ENCODE results near the gene ADARB2.
"Not testable (repeated sequence)": the region's sequence is repeated elsewhere in the genome, so short reads cannot be mapped to it uniquely, and the experiment has no call there.

Gene ADARB2

DNA sequence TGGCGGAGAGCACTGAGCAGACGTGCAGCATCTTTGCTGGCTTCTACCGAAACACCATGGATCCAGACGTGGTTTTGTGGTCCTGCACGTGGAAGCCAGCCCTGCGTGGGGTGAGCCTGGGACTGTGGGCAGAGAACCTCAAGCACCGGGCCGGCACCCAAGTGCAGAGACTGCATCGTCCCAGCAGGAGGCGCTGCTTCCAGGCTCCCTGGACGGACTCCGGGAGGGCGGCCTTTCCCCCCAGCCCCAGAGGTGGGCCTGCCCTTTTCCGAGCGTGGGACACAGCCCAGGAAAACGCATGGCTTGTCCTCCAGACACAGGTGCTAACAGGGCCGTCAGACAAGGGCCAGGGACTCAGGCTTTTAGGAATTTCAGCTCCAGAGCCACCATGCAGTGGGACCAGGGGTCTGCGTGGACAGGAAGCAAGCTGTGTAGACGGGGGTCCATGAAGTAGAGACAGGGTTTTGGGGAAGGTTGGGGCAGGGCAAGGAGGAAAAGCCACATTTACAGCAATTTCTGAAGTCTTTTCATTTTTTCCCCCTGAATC, 377.2 kb downstream of the ADARB2 start:
- DNase-seq, result no peak

DNA sequence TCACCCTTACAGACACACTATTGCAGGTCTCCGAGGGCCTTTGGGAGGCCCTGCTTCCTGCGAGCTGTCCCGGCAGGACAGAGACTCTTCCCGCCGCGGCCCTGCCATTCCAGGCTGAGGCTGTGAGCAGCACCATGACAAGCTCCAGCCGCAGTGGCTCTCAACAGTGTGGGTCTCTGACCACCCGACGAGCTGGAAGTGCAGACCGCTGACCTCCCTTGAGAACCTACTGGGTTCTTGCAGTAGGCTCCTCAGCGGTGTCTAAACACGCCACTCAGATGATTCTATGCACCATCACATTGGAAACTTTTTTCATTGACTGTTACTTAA, 377.7 kb downstream of the ADARB2 start:
- DNase-seq, result no peak

DNA sequence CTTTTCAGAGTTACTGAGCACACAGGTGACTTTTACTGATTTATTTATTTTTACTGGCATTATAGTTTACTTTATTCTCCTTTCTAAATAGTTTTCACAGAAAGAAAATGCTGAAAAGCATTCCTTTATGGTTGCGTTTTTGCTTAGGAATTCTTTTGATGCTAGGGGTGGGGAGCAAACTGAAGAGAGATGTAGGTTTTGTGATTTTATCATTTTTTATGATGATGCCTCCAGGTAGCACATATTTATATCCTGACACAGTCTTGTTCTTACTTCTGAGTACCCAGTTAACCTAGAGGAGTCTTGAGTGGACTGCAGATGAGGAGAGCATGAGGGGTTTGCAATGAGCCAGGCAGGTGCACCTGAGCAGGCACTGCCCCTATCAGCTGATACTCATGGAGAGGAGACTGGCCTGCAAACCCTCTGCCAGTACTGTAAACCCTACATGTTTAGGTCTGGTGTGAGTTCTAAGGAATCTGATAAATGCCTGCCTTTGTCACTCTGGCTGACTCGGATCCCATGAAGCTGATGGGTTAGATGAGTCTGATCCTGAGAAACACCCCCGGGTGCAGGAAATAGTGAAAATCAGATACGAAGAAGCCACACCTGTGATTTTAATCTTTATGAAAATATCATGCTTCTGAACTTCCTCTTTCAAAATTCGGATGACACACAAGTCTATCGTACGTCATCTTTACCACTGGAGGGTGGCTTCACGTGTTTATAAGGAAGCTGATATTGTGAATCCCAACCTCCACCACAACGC, 378.3 kb downstream of the ADARB2 start:
- DNase-seq, result no peak

DNA sequence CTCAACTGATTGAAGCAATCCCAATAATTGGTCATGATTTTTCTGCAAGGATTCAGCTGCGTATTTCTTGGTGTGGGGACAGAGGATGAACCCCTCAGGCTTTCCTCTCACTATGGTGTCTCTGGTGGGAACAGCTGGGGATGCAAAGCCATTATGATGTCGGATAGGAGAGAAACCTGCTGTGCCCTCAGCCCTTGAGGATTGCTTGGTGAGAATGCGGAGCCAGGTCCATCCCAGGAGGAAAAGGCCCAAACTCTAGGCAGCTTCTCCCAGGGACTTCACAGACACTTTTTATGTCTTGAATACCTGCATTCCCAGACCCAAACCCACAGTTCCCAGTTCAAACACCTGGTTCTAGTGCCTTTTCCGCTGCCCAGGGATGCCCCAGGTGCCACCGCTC, 379.2 kb downstream of the ADARB2 start:
- no peak for DNase-seq

DNA sequence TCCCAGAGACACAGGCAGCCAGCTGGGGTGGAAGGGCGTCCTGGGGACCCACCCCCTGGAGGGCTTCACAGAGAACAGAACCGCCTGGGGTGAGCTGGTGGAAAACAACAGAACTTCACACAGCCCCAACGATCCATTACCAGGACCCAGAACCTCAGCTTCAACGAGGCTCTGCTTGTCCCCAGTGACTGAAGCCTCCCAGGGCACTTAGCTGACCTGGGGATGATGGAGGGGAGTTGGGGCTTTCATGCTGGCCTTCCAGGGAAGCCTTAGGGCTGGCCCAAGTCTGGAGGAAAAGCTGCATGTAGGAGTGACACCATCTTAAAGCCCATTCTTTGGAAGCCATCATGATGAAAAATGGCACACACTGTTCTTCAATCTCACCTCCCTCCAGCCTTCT, 381.0 kb downstream of the ADARB2 start:
- DNase-seq, result no peak

DNA sequence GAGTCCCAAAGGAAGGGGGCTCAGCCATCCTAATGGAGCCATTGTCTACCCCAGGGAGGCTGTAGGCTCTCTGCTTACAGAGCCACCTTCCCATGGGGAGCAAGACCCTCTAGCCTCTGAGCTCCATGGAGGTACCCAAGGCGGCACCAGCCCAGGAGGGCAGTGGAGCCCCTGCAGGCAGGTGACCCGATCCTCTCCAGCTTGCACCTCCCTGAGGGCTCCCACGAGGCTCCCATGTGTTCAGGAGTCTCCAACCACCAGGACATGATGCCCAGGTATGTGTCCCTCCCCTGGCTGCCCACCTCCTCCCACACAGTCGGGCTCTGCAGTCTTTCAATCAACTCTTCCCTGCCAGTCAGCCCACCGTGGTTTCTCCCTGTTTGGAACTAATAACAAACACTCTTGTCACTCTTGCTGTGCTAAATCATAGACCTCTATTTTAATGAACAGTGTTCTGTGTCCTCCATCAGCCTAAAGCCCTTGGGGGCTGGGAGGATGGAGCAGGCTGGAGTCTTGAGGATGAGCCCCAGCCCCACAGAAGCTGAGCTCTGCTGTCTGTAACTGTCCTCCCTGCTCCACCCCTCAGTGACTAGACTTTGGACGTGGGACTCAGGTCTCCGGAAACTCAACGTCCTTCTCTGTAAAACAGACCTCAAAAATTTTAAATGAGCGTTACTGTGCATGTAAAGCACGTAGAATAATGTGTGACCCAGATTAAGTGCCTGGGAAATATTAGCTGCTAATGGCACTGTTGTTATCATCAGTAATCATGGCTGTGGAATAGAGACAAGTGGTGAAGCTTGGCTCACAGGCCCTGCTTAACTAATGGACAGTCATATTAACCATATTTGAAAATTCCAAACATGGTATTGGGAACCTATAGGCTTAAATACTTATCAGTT, 382.3 kb downstream of the ADARB2 start:
- DNase-seq, result no peak

DNA sequence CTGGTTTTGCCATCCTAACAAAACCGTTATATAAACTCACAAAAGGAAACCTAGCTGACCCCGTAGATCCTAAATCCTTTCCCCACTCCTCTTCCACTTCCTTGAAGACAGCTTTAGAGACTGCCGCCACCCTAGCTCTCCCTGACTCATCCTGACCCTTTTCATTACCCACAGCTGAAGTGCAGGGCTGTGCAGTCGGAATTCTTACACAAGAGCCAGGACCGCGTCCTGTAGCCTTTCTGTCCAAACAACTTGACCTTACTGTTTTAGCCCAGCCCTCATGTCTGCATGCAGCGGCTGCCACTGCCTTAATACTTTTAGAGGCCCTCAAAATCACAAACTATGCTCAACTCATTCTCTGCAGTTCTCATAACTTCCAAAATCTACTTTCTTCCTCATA, 385.0 kb downstream of the ADARB2 start:
- not testable (repeated sequence) for DNase-seq

DNA sequence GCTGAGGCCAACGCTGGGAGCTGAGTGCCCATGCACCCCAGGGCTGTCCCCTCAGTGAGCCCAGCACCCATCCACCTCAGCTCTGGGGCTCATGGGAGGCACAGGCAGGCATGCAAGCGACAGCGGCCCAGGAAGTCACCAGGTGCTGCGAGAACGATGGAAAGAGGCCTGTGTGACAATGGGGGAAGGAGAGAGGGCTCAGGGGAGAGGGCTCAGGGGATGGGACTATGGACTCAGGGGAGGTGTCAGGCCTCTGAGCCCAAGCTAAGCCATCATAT, 388.6 kb downstream of the ADARB2 start:
- no peak for DNase-seq

DNA sequence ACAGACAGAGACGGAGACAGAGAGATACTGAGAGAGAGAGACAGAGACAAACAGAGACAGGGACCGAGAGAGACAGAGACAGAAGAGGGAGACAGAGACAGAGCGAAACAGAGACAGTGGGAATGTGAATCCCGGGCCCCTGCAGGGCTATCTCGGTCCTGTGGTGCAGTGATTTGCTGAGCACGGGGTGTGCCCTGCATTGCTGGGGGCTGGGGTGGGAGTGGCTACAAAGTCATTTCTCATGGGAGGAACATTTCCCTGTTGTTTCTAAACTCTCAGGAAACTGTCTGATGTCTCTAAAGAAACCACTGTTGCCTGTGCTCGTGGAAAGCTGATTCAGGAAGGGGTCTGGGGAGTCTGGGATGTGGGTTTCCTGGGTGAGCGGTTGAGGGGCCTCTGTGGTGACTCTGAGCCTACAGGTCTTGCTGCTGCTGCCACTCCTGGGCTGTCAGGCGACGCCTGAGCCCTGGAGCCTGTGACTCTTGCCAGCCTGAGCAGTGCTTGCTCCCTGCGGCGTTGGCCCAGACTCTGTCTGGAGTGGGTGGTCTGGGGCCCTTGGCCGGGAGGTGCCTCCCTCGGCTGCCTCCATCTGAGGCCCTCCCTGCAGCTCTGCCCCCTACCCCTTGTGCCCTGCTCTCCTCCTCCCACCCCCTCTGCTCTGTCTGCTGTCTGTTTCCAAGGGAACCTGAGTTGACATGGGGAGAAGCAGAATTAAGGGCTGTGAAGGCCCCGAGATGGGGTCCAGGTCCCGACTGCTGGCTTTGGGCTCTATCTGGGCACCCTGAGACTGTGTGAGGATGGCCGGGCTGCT, 389.2 kb downstream of the ADARB2 start:
- DNase-seq, result no peak

DNA sequence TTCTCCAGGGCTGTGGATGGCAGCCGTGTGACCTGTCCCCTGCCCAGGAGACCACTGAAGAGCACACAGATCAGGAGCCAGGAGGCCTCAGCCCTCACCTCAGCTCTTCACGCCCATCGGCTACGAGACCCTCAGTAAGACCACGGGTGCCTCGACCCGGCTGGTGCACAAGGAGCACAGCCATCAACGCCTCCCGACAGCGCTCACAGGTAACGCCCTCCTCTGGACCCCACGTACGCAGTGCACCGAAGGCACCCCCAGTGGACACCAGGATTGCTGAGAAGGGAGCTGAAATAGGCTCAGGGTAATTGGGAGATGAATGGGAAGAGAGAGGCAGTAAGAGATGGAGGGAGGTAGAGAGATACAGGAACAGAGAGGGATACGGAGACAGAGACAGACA, 389.8 kb downstream of the ADARB2 start:
- no peak for DNase-seq

DNA sequence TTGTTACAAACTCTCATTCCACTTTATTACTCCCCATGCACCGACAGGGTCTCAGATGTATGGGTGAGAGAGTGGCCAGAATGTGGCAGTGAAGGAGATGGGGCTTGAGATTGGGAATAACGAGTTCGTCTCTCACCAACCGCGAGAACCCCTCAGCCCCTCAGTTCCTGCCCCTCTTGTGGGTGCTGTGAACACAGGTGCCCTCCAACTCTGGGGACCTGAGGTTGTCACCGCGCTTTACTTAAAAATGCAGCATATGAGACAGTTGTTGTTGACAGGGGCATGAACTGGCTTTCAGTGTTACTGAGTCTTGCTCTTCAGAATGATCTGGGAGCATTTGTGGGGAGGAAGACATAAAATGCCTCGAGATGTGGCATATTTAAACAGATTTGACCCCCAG, 391.1 kb downstream of the ADARB2 start:
- no peak for DNase-seq

DNA sequence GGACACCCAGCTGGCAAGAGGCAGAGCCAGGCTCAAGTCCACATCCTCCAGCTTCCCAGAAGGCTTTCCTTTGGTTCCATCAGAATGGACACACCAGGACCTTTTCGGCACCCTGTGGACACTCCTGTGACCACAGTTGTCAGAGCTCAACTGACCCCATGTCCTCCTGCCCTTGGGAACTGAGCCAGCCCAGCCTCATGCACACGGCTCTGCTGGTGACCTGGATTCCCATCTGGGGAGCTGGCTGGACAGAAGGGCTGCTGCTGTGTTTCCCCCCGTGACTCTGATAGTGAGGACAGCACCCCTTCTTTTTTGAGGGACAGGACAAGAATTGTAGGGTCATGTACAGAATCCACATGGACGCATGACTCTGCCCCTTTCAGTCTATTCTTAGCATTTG, 392.0 kb downstream of the ADARB2 start:
- no peak for DNase-seq

DNA sequence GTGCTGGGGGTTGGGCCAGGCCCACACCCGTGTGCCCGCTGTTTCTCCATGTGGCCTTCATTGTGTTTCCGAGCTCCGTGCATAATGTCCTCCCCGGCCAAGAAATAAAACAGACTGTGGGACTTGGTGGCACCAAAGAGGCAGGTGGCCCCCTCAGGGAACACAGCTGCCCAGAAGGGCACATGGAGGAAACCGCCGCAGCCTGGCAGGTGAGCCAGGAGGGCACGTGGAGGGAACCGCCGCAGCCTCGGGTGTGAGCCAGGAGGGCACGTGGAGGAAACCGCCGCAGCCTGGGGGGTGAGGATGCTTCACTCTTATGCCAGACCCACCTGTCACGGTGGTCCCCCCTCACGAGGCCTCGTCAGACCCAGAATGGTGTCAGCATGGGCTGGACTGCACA, 392.5 kb downstream of the ADARB2 start:
- DNase-seq, result no peak

DNA sequence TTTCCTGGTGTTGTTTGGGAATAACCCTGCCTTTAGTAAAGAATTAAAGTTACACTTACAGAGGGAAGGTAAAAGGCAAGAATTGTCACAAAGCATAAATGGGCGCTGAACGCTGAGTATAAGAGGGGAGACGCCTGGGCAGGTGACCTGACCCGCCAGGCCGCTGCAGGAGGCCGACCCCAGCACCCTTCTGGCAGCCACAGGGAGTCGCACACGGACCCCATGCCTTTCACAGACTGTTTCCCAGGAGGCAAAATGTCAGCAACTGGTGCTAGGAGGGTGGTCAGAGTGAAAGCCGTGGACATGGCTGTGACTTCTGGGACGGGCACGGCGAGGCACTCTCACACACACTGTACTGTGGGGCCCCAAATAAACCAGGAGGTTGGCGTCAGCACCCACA, 392.9 kb downstream of the ADARB2 start:
- DNase-seq, result no peak

DNA sequence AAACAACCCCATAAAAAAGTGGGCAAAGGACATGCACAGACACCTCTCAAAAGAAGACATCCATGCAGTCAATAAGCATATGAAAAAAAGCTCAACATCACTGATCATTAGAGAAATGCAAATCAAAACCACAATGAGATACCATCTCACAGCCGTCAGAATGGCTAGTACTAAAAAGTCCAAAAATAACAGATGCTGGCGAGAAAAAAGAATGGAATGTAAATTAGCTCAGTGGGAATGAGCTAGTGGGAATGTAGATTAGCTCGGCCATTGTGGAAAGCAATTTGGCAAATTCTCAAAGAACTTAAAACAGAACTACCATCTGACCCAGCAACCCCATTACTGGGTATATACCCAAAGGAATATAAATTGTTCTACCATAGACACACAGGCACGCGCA, 394.1 kb downstream of the ADARB2 start:
- no peak for DNase-seq

DNA sequence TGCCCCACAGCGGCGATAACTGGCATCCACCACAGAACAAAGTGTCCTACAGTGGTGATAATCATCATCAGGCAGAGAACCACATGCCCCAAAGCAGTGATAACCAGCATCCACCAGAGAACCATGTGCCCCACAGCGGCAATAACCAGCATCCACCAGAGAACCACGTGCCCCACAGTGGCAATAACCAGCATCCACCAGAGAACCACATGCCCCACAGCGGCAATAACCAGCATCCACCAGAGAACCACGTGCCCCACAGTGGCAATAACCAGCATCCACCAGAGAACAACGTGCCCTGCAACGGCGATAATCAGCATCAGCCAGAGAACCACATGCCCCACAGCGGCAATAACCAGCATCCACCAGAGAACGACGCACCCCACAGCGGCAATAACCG, 396.3 kb downstream of the ADARB2 start:
- DNase-seq, result not testable (repeated sequence)

DNA sequence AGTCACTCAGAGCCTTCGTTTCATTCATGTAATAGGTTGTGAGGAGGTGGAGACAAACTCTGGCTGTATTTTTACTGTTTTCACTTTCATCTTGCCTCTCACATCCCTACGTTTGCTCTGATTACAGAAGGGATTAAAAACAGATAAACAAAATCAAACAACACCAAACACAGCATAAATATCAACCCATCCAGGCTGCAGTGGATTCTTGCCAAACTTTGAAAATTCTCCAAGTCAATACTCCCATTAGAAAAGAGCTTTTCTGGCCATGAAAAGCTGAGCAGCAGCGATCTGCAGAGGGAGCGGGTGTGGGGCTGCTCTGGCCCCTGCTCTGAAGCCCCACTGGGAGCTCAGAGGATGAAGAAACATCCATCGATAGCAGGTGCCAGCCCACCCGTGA, 397.9 kb downstream of the ADARB2 start:
- DNase-seq, result no peak

DNA sequence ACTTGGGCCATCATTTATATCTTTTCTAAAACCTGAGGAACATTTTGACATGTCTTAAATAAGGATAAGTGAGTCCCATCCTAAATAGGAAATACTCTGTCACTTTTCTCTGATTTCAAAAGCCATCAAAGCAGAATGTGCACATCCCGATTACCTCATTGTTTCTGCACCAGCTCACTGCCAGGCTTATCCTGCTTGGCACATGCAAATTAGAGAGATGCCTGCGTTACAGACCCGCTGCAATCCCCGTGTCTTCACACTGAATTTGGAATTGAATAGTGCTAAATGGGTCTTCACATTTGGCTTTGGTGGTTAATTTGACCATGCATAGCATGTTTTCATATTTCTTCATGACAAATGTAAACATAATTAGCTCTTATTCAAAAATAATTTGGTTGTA, 401.7 kb downstream of the ADARB2 start:
- no peak for DNase-seq

DNA sequence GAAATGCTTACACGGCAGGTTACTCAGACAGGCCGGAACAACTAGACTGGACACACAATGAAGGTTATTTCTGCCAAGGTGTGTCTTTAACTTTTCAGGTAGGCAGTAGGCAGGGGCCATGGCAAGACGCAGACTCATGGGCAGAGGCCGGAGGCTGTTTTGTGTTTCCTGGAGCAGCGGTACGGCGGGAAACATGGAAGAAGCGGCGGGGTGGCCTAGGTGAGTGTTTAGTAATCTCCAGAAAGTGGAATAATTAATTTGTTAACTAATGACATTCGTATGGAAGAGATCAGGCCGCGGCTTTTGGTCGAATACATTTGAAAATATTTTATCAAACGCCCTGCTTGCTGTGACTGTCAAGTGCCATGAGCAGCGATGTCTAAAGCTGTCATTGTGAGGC, 403.3 kb downstream of the ADARB2 start:
- no peak for DNase-seq

DNA sequence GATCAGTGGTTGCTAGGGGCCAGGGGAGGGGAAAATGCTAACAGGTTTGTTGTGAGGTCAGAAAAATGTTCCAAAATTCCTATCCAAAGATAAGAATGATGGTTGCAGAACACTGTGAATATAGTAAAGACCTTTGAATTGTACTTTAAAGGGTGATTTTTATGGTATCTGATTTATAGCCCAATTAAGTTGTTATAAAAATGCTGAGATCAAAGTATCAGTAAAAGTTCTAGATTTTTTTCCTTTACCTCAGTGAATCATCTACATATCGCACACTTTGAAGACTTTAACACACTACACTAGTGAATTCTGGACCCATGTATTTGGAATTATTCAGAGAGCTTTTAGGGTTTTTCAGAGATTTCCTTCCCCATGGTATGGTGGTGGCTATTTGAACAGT, 405.8 kb downstream of the ADARB2 start:
- no peak for DNase-seq

DNA sequence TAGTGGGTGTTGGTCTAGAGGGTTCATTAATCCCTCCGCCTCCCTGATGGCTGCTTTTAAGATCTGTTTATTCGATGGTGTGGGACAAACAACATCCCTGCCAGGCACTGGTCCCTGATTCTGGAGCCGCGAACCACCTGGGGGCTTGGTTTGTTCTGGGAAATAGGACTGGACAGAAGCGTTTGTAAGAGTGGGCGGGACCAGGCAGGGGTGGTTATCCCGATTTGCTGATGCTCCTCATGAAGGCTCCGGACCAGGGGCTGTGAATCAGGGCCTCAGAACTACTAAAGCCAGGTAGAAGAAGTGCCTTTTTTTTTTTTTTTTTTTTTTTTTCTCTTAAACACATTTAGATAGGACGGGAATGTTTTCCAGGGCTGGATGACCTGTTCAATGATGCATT, 407.7 kb downstream of the ADARB2 start:
- no peak for DNase-seq

DNA sequence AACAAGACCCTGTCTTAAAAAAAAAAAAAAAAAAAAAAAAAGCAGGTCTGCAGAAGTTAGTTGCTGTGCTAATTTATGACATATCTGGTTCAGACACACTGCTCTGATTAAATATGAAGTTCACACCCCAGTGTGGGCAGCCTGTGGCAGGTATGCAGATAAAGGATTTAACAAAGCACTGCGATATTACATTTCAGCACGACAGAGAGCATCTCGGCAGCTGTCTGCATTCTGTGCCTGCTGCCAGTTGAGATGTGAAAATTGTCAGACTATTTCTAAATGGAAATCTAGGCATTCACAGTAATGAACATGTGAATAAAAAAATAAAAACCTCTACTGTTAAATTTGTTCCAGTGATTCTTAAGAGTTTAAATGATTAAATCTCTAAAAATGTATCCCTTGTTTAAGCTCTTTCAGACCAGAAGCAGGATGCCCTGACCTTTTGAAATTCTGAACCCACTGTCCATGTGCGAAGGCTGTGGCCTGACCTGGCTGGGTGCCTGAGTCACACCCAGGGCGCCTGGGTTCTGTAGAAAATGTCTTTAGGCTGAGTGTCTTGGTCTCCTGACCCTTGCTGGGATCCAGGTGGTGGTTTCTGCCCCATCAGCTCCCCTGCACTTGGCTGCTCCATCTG, 408.2 kb downstream of the ADARB2 start:
- no peak for DNase-seq

DNA sequence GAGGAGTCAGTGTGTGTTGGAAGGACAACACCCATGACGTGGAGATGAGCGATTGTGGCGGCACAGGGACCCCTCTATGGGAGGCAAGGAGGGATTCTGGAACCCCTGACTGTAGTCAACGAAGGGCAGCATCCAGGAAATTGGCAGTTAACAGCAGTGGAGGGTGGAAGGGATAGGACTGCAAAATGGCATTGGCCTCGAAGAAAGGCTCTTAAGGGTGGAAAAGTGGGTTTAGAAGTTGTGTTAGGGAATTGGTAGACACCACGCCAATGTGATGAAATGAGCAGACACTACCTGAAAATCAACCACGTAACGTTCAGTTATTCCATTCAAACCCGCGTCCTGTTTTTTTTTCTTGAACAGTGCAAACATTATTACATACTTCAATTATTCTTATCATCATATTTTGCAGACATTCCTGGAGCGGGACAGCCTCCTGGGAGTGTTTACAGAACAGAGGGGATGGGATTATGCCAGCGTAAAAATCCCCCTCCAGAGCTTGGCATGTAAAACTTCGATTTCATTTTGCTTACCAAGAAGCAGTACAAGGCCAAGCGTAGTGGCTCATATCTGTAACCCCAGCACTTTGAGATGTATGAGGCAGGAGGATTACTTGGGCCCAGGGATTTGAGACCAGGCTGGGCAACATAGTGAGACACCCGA, 409.0 kb downstream of the ADARB2 start:
- no peak for DNase-seq

Data from OCI-M1 (cell line).